ENCODE data around the gene EBLN1. TPM values are rescaled to one million over a fixed set of nuclear protein-coding genes. Genes with fewer than 3 reads are reported as not detected.

The EBLN1 gene
- total RNA-seq, 1 experiment from 2014 or later = not detected

DNA sequence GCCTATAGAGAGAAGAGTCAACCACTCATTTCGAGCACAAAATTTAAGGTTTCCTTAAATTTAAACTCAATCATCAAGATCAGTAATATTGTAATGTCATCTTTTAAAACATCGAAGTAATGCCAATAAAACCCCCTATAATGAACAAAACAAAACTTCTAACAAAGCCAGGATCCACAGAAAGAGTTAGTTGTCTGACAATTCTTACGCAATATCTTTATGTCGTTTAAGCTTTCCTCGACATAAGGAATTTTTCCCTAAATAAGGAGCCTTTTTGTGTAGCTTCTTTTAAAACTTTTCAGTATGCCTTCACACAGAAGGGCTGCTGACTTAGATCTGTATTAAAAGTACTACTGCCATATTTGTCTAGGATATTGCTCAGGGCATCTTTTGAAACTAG is 7.5 kb downstream of the EBLN1 start:
- Histone ChIP-seq H3K4me1 (replicated peaks) (no peaks in the 10 kb centered on the region), H3K9me3 (replicated peaks) (no peaks in the 10 kb centered on the region; the same call in 1 of the 2 replicates), H3K4me3 (no peak overlapping the region), H3K36me3 (no peaks in the 10 kb centered on the region), H3K27me3 (replicated peaks) (peaks cover 21% of the 10 kb centered on the region), H3K27ac (no peak overlapping the region)
- no peak for DNase-seq (ENCODE audit: low read depth in 1 of 2, low spot score in 2 of 2)

DNA sequence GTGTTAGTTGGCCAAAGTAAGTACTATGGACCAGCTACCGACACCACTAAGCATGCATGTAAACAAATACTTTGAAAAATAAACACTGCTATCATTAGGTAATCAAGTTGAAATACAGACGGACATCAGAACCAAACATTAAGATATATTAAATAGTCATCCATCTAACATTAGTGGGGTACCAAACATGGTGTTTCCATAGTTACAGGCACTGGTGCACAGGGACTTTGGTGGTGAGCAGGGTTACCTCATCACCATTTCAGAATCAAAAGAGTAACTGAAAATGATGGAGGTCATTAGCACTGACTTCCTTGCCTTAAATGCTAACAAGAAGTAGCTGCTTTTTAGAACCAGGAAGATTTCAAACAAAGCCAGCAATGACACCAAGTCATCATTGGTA is 23.9 kb downstream of the EBLN1 start:
- Histone ChIP-seq H3K4me3 (no peak overlapping the region), H3K27ac (no peak overlapping the region), H3K36me3 (no peaks in the 10 kb centered on the region), H3K9me3 (replicated peaks) (no peaks in the 10 kb centered on the region), H3K4me1 (replicated peaks) (no peaks in the 10 kb centered on the region), H3K27me3 (replicated peaks) (no peaks in the 10 kb centered on the region)
- no peak for DNase-seq (ENCODE audit: low read depth in 1 of 2, low spot score in 2 of 2)

DNA sequence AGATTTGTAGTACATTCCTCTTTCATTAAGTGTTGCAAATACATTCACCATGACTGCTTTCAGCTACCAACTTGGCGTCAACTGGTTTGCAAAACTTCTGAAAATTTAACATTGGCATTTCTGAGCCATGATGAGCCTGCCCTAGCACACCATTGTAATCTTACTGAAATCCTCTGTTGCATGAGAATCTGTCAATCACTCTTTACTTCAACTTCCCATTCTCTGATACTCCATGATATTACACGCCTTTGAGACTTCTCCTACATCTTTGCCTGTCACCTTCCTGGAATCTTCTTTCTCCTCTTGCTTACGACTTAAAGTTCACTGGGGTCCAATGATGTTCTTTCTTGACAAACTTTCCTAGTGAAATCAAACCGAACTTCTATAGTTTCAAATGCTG is 32.2 kb downstream of the EBLN1 start:
- Histone ChIP-seq H3K4me1 (replicated peaks) (no peaks in the 10 kb centered on the region), H3K27ac (no peak overlapping the region), H3K27me3 (replicated peaks) (peaks cover 5% of the 10 kb centered on the region; the same call in 1 of the 2 replicates), H3K9me3 (replicated peaks) (no peaks in the 10 kb centered on the region), H3K36me3 (no peaks in the 10 kb centered on the region), H3K4me3 (no peak overlapping the region)
- DNase-seq (ENCODE audit: low read depth in 1 of 2, low spot score in 2 of 2) = no peak

DNA sequence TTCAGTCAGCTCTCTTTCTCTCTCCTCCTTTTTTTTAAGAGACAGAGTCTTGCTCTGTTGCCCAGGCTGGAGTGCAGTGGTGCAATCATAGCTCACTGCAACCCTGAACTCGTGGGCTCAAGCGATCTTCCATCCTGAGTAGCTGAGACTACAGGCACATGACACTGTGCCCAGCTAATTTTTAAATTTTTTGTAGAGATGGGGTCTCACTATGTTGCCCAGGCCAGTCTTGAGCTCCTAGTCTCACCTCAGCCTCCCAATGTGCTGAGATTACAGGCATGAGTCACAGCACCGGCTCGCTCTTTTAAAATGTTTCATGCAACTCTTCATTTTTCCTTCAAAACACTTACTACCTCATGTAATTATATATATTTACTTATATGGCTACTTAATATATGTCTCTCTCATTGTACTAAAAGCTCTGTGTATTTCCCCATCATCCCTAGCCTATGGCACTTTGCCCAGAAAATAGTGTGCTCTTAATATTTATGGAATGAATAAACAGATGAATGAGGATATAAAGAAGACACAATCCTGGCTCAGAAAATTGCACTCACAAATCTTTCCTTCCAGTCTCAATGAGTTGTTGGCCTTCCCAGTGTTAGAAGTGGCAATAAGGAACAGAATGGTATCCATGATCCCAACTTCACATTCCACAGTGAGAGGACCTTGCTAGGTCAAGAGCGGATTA is 33.9 kb downstream of the EBLN1 start:
- Histone ChIP-seq H3K36me3 (no peaks in the 10 kb centered on the region), H3K27ac (no peak overlapping the region), H3K27me3 (replicated peaks) (peaks cover 5% of the 10 kb centered on the region; the same call in 1 of the 2 replicates), H3K4me1 (replicated peaks) (no peaks in the 10 kb centered on the region), H3K4me3 (no peak overlapping the region), H3K9me3 (replicated peaks) (no peaks in the 10 kb centered on the region)
- no peak for DNase-seq (ENCODE audit: low read depth in 1 of 2, low spot score in 2 of 2)

DNA sequence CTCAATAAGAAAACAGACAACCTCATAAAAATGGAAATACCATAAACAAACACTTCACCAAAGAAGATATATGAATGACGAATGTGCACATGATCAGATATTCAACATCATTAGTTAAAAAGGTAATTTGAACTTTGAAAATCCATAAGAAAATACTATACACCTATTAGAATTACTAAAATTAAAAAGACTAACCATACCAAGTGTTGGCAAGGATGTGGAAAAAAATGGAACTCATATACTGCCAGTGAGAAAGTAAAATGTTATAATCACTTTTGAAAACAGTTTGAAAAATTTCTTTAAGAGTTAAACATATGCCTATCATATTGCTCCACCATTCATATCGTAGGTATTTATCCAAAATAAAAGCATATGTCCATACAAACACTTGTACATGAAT is 37.1 kb downstream of the EBLN1 start:
- Histone ChIP-seq H3K27me3 (replicated peaks) (peaks cover 4% of the 10 kb centered on the region; the same call in 1 of the 2 replicates), H3K27ac (no peak overlapping the region), H3K4me1 (replicated peaks) (no peaks in the 10 kb centered on the region), H3K4me3 (no peak overlapping the region), H3K36me3 (no peaks in the 10 kb centered on the region), H3K9me3 (replicated peaks) (no peaks in the 10 kb centered on the region)
- no peak for DNase-seq (ENCODE audit: low read depth in 1 of 2, low spot score in 2 of 2)

DNA sequence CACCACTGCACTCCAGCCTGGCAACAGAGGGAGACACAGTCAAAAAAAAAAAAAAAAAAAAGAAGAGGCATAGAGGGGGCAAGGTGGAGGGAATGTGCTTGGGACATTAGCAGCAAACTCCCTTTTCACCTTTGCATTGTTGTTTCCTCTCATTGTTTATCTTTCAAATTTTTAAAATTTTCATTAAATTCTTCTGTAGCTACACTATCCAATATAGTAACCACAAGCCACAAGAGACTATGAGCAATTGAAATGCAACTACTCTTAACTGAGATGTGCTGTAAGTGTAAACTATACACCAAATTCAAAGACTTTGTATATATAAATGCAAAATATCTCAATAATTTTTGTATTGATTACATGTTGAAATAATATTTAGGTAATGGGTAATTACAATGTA is 43.4 kb downstream of the EBLN1 start:
- Histone ChIP-seq H3K4me3 (no peak overlapping the region), H3K27ac (no peak overlapping the region), H3K9me3 (replicated peaks) (no peaks in the 10 kb centered on the region), H3K36me3 (no peaks in the 10 kb centered on the region), H3K27me3 (replicated peaks) (no peaks in the 10 kb centered on the region; the same call in 1 of the 2 replicates), H3K4me1 (replicated peaks) (no peaks in the 10 kb centered on the region)
- no peak for DNase-seq (ENCODE audit: low read depth in 1 of 2, low spot score in 2 of 2)

DNA sequence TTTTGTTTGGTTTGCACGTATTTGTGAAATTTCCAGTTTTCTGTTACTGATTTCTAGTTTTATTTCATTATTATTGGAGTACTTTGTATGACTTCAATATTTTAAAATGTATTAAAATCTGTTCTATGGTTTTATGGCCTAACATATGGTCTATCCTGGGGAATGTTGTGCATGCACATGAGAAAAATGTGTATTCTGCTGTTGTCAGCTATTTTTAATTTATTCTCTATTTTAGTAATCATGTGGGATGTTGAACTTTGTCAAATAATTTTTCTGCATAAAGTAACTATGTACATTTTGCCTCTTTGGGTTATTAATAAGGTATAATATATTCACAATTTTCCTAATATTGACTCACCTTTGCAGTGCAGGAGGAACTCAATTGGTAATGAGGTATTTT is 46.7 kb downstream of the EBLN1 start:
- H3K27me3 ChIP-seq (replicated peaks) = no peaks in the 10 kb centered on the region
- H3K4me3 ChIP-seq = no peak overlapping the region
- H3K9me3 ChIP-seq (replicated peaks) = no peaks in the 10 kb centered on the region
- no peak for DNase-seq (ENCODE audit: low read depth in 1 of 2, low spot score in 2 of 2)
- H3K36me3 ChIP-seq = no peaks in the 10 kb centered on the region
- no peak overlapping the region for H3K27ac ChIP-seq
- H3K4me1 ChIP-seq (replicated peaks) = no peaks in the 10 kb centered on the region

DNA sequence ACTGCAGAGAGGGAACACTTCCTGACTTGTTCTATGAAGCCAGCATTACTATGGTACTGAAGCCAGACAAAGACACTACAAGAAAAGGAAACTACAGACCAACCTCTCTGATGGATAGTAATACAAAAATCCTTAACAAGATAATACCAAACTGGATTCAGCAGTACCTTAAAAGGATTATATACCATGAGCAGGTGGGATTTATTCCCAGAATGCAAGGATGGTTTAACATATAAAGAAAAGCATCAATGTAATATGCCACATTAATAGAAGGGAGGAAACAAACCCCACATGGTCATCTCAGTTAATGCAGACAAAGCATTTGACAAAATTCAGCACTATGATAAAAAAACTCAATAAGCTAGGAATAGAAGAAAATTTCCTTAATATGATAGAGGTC is 47.2 kb downstream of the EBLN1 start:
- Histone ChIP-seq H3K4me1 (replicated peaks) (no peaks in the 10 kb centered on the region), H3K4me3 (no peak overlapping the region), H3K27me3 (replicated peaks) (no peaks in the 10 kb centered on the region), H3K27ac (no peak overlapping the region), H3K9me3 (replicated peaks) (no peaks in the 10 kb centered on the region), H3K36me3 (no peaks in the 10 kb centered on the region)
- no peak for DNase-seq (ENCODE audit: low read depth in 1 of 2, low spot score in 2 of 2)

DNA sequence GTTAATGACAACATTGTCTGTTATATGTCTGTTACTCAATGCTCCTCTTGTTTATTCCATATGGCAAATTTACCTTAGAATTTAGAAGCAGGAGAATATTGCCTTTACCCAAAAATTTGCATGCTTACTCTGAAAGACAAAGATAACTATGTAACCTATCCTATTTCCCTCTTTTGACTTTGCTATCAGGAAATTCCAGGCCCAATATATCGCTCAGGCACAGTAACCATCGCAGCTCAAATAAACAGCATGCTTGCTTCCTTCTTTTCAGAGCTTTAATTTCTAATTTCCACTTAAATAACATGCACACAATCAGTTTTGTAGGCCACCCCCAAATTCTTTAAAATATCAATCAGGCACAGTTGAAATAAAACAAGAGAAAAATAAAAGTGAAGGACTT is 57.8 kb downstream of the EBLN1 start:
- no peak overlapping the region for H3K27ac ChIP-seq
- H3K9me3 ChIP-seq (replicated peaks) = no peaks in the 10 kb centered on the region
- no peak for DNase-seq (ENCODE audit: low read depth in 1 of 2, low spot score in 2 of 2)
- no peaks in the 10 kb centered on the region for H3K36me3 ChIP-seq
- H3K4me1 ChIP-seq (replicated peaks) = no peaks in the 10 kb centered on the region
- H3K4me3 ChIP-seq = no peak overlapping the region
- H3K27me3 ChIP-seq (replicated peaks) = no peaks in the 10 kb centered on the region

DNA sequence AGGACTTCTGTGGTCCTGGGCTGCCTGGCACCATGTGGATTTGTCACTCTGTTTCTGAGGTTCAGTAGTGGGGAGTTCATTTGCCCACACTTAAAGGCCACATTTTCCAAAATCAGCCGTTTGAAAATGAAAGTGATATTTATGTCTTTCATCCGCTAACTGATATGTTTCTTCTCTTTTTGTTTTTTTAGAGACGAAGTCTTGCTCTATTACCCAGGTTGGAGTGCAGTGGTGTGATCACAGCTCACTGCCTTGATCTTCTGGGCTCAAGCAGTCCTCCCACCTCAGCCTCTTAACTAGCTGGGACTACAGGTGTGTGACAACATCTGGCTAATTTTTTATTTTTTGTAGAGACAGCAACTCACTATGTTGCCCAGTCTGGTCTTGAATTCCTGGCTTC is 58.6 kb downstream of the EBLN1 start:
- Histone ChIP-seq H3K9me3 (replicated peaks) (no peaks in the 10 kb centered on the region), H3K36me3 (no peaks in the 10 kb centered on the region), H3K4me3 (no peak overlapping the region), H3K27me3 (replicated peaks) (no peaks in the 10 kb centered on the region), H3K4me1 (replicated peaks) (no peaks in the 10 kb centered on the region), H3K27ac (no peak overlapping the region)
- DNase-seq (ENCODE audit: low read depth in 1 of 2, low spot score in 2 of 2) = no peak

Other genes with a start within 250 kb of the EBLN1 start
- gene DNAJC1, start 214.3 kb downstream of the EBLN1 start, total RNA-seq (2014; rRNA removed; shearing (Covaris generic)) = 54.3 and 78.3 TPM in 2 replicates
- gene COMMD3, start 98.4 kb upstream of the EBLN1 start, total RNA-seq (2014; rRNA removed; shearing (Covaris generic)) = 37.5 and 119 TPM in 2 replicates
- 73.9 and 83.3 TPM in 2 replicates for gene BMI1, start 103.1 kb upstream of the EBLN1 start, total RNA-seq (2014; rRNA removed; shearing (Covaris generic))
- not detected in 2 replicates for gene SPAG6, start 127.5 kb upstream of the EBLN1 start, total RNA-seq (2014; rRNA removed; shearing (Covaris generic))

Data from SJSA1 (cell line).